GM15510 (cell line): ENCODE measurements around the gene FAN1.

Experiments
- POLR2A ChIP-seq: IDR thresholded peaks from 3 replicates; pipeline ENCODE4 v1.6.1; 2011; ENCODE audit warnings: borderline replicate concordance; ENCODE audit not compliant: insufficient read length; ENCODE audit errors: extremely low read depth

The FAN1 gene

DNA sequence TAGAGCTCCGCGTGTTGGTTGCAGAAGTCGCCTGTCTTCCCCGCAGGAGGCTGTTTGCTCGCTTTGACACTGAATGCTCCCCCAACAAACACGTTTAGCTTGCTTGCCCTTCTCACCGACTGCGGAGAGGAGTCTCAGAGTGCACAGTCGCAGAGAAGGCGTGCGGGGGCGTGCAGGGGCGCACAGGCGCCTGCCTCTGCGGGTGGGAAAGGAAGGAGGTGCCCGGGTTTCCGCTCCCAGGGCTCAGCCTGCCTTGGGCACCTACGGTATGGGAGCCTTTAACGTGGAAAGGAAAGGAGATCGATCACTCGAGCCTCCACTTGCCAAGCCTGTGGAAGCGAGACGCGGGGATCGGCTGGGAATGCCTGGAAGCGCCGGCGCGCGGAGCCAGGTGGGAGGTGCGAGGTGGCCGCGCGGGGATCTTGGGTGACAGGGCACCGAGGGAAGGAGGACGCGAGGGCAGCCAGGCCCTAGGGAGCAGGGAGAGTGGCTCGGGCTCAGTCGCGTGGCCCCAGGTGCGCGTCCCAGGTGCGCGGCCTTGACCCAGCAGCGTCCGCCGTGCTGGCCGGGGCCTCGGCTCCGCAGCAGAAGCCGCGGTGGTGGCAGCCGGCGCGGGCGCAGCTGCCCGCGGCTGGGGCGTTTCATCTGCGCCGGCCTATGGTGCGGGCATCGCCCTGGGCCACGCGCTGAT, at the start of gene FAN1:
Gene FAN1 (plus strand): TSS at position 419 of the 691 bp plus-strand sequence. CDS start 749 bp downstream, outside the sequence.
- peak; percentile 84 for TF ChIP-seq POLR2A

GRCh38 chr15:30859091-30859874, 44.4 kb upstream of the FAN1 start:
- TF ChIP-seq POLR2A = no peak

- TF ChIP-seq POLR2A = no peak
Observed at GRCh38 chr15:30865257-30865656, 38.5 kb upstream of the FAN1 start.

GRCh38 chr15:30870681-30871080, 33.0 kb upstream of the FAN1 start:
- no peak for TF ChIP-seq POLR2A

DNA sequence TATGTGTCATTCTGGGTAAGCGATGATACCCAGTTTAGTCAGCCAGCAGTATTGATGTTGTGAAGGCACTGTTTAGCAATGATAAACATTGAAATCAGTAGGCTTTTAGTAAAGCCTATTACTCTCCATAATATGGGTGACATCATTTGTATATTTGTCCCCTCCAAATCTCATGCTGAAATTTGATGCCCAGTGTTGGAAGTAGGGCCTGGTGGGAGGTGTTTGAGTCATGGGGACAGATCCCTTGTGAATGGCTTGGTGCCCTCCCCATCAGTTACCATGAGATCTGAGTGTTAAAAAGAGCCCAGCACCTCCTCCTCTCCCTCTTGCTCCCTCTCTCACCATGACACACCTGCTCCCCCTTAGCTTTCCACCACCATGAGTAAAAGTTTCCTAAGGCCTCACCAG, 31.4 kb upstream of the FAN1 start:
- no peak for TF ChIP-seq POLR2A

- TF ChIP-seq POLR2A = no peak
Observed at GRCh38 chr15:30877070-30877469, 26.6 kb upstream of the FAN1 start.

- no peak for TF ChIP-seq POLR2A
Observed at GRCh38 chr15:30878515-30878914, 25.2 kb upstream of the FAN1 start.

DNA sequence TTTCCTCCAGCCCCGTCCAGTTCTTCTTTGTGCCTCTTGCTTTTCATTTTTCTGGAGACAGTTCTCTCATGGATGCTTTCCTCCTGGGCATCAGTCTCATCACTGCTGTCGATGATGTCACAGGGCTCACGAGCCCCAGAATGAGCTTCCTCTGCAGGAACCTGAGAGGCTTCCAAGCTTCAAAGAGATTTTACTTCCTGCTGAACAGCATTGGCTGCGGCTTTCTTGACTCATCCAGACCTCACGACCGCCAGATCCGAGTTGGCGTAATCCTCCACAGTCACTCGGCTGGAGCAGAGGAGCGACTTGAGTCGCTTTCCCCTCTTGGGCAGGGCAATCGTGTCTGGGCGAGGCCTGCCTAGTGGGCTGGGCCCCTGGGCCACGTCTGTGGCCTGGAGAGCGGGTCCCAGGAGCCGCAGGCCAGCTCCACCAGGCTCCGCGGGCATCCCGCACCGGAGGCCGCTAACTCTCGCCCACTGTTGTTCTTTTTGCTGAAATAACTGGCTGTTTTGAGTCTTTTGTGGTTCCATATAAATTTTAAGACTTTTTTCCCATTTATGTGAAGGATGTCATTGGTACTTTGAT, 20.8 kb upstream of the FAN1 start:
- TF ChIP-seq POLR2A = no peak

DNA sequence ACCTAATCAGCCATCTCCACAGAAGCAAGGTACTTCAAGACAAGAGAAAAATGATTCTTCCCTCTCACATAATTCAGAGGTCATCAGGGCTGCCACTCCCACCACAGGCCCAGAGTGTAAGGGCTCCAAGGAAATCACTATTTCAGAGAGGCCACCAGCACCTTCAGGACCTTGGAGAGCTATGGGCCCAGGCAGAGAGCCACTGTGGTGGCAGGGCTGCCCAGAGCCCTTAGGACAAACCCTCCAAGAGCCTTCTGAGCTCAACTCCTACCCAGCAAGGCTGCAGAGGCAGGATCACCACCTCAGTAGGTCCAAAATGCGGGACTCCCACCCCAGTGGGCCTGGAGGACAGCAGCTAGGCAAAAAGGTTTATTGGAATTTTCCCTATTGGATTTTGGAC, 17.9 kb upstream of the FAN1 start:
- TF ChIP-seq POLR2A = no peak

DNA sequence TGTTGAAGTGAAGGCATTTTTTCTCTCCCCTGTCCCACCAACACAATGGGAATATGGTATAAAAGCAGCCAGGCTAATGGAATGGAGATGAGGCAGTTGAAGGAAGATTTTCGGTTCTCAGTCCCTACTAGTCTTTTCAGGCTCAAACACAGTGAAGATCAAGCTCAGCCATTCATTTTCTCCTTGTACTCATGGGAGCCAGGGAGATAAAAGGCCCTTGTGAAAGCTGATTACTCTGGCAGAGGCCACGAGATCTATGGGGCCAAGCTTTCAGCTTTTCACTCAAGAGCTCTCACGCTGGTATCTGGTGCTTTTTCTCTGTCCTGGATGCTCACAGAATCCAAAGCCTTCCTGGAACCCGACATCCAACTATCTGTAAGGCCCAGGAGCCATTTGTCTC, 14.5 kb upstream of the FAN1 start:
- no peak for TF ChIP-seq POLR2A

DNA sequence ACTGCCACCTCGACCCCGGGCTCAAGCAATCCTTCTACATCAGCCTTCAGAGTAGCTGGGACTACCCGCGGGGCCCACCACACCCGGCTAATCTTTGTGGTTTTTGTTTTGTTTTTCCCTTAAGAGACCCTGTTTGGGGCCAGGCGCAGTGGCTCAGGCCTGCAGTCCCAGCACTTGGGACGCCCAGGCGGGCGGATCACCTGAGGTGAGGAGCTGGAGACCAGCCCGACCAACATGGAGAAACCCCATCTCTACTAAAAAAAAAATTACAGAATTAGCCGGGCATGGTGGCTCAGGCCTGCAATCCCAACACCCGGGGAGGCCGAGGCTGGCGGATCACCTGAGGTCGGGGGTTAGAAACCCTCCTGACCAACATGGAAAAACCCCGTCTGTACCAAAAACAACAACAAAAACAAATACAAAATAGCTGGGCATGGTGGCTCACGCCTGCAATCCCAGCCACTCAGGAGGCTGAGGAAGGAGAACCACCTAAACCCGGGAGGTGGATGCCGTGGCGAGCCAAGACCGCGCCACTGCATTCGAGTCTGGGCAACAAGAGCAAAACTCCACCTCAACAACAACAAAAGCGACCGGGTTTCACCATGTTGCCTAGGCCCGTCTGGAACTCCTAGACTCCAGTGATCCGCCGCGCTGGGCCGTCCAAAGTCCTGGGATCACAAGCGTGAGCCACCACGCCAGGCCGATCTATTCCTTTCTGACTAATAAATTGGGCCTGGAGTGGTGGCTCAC, 8.1 kb upstream of the FAN1 start:
- TF ChIP-seq POLR2A = no peak

DNA sequence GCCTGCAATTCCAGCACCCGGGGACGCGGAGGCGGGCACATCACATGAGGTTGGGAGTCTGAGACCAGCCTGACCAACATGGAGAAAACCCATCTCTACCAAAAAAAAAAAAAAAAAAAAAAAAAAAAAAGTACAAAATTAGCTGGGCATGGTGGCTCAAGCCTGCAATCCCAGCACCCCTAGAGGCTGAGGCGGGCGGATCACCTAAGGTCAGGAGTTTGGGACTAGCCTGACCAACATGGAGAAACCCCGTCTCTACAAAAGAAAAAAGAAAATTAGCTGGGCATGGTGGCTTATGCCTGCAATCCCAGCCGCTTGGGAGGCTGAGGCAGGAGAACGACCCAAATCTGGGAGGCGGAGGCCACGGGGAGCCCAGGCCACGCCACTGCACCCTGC, 7.5 kb upstream of the FAN1 start:
- no peak for TF ChIP-seq POLR2A

DNA sequence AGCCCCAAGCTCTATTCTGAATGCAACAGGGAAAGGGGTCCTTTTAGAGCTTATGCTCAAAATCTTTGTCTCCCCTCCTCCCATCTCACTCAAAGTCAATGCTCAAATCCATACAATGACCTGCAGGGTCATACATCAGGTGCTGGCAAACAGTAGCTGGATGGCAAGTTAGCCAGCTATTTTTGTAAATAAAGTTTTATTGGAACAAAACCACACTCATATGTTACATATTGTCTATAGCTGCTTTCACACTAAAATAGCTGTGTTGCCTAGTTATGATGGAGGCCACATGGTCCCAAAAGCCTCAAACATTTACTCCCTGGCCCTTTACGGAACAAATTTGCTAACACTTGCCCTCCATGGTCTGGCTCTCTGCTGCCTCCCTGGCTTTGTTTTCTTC, 1.8 kb upstream of the FAN1 start:
- no peak for TF ChIP-seq POLR2A

DNA sequence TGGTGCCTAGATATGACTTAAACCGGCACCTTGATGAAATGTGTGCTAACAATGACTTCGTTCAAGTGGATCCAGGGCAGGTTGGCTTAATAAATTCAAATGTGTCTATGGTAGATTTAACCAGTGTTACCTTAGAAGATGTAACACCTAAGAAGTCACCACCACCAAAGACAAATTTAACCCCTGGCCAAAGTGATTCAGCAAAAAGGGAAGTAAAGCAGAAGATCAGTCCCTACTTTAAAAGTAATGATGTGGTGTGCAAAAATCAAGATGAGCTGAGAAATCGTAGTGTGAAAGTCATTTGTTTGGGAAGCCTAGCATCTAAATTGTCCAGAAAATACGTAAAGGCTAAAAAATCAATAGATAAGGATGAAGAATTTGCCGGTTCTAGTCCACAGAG, 1.1 kb downstream of the FAN1 start:
- TF ChIP-seq POLR2A = no peak

DNA sequence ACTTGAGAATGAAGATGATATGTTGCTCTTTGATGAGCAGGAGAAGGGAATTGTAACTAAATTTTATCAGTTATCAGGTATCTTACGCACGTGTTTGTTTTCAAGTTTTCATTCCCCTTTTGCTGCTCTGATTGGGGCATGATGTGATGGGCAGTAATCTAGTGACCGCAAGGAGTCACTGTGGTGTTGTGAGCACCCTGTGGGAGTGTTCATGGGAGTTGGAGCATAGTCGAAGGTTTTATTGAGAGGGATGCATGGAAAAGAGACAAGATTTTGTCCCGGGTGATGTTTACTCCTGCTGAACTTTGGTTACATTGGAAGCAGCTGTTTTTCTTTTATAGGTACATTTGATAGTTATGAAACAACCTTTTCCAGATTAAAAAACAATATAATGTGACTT, 2.1 kb downstream of the FAN1 start:
- TF ChIP-seq POLR2A = no peak
